GM12878 (cell line): ENCODE measurements around the gene TGFB2. TPM values are rescaled to one million over a fixed set of nuclear protein-coding genes. Genes with fewer than 3 reads are reported as not detected.

Experiments used
- ATAC-seq: fragments of 200-7000 bp; cut with Tn5 transposase; 3 replicates; pipeline ENCODE4 v1.9.1; 2020; ENCODE audit warnings: mild to moderate bottlenecking, moderate library complexity
- BruUV-seq: library from RNA; stranded (reverse); fragments of 400-500 nt; replicated peaks from 2 replicates; lab custom pipeline; 2021; lab: Mats Ljungman, UMichigan
- CTCF ChIA-PET: fragments of 300-600 bp; sonication (Branson Sonifier 250); formaldehyde crosslinking; extraction: SDS; loops from one replicate; lab custom pipeline; 2021; ENCODE audit warnings: inconsistent platforms; lab: Yijun Ruan, JAX
- POLR2A ChIA-PET: fragments of 350-600 bp; formaldehyde crosslinking; extraction: SDS; loops from one replicate; lab custom pipeline; 2021; ENCODE audit warnings: inconsistent platforms; lab: Charles Lee
- RAD21 ChIA-PET: fragments of 300-600 bp; sonication (Branson Sonifier 250); formaldehyde crosslinking; loops from one replicate; lab custom pipeline; 2023; ENCODE audit warnings: antibody characterized with exemption; ENCODE audit not compliant: unreplicated experiment; lab: Charles Lee
- SMC1A ChIA-PET: fragments of 300-600 bp; sonication (Branson Sonifier 250); formaldehyde crosslinking; loops from one replicate; lab custom pipeline; 2023; ENCODE audit not compliant: unreplicated experiment, uncharacterized antibody; lab: Charles Lee
- DNase-seq: peaks from one replicate; pipeline ENCODE4 v3.0.0-alpha.2; 2011; ENCODE audit warnings: low read depth, low spot score
- FAIRE-seq: peaks from 3 replicates; lab custom pipeline; 2011; peaks lifted over from hg19 to GRCh38; lab: Jason Lieb, UNC
- H2AFZ ChIP-seq: 2 replicates; pipeline ENCODE4 v1.6.0; 2011; ENCODE audit warnings: low read depth, low read length, control low read depth; ENCODE audit not compliant: control insufficient read depth
- H3K27ac ChIP-seq: 2 replicates; pipeline ENCODE4 v1.5.1; 2011; ENCODE audit warnings: control low read depth; ENCODE audit not compliant: control insufficient read depth, insufficient read depth
- H3K27me3 ChIP-seq, 2 experiments: replicated peaks in 1 of 2; 2 replicates each; pipeline versions ENCODE4 v1.6.0 to v1.6.1; 2011; ENCODE audit warnings: low read length in 1 of 2; ENCODE audit not compliant: control insufficient read depth in 2 of 2, insufficient read depth in 2 of 2
- H3K36me3 ChIP-seq, 2 experiments: 2 replicates each; pipeline ENCODE4 v1.5.1; 2011; ENCODE audit warnings: low read length in 1 of 2; ENCODE audit not compliant: control insufficient read depth in 2 of 2, insufficient read depth in 2 of 2
- H3K4me1 ChIP-seq: 2 replicates; pipeline ENCODE4 v1.6.1; 2011; ENCODE audit warnings: mild to moderate bottlenecking, low read length, moderate library complexity, mixed read lengths; ENCODE audit not compliant: control insufficient read depth, insufficient read depth
- H3K4me2 ChIP-seq: 2 replicates; pipeline ENCODE4 v1.6.0; 2011; ENCODE audit warnings: control low read depth; ENCODE audit not compliant: control insufficient read depth, insufficient read depth
- H3K4me3 ChIP-seq: fragments of 200-600 bp; sonication (generic); 2 replicates; pipeline ENCODE4 v1.5.1; 2016
- H3K79me2 ChIP-seq: 2 replicates; pipeline ENCODE4 v1.6.0; 2011; ENCODE audit warnings: low read length; ENCODE audit not compliant: control insufficient read depth, insufficient read depth
- H3K9ac ChIP-seq: 2 replicates; pipeline ENCODE4 v1.8.0; 2011; ENCODE audit warnings: low read length, control low read depth, mixed read lengths; ENCODE audit not compliant: control insufficient read depth, insufficient read depth
- H3K9me3 ChIP-seq: replicated peaks from 3 replicates; pipeline ENCODE4 v1.5.1; 2011; ENCODE audit warnings: mild to moderate bottlenecking, low read length; ENCODE audit not compliant: control insufficient read depth, insufficient read depth
- H4K20me1 ChIP-seq: 2 replicates; pipeline ENCODE4 v1.6.0; 2011; ENCODE audit not compliant: control insufficient read depth, insufficient read depth
- CHD1 ChIP-seq: IDR thresholded peaks from 2 replicates; pipeline ENCODE4 v1.6.1; 2012; ENCODE audit warnings: low read depth, low read length, improper control_type of control experiment
- HDAC2 ChIP-seq: fragments of 200-600 bp; sonication (generic); IDR thresholded peaks from 2 replicates; pipeline ENCODE4 v1.6.1; 2017
- HDGF ChIP-seq: fragments of 450-650 bp; IDR thresholded peaks from 2 replicates; pipeline ENCODE4 v1.6.1; 2016; ENCODE audit warnings: antibody characterized with exemption
- NR2C1 ChIP-seq: fragments of 450-650 bp; IDR thresholded peaks from 2 replicates; pipeline ENCODE4 v1.6.1; 2017; ENCODE audit warnings: antibody characterized with exemption, mild to moderate bottlenecking, moderate library complexity
- NR2C2 ChIP-seq: IDR thresholded peaks from 2 replicates; pipeline ENCODE4 v1.6.1; 2011; ENCODE audit warnings: borderline replicate concordance, low read depth; ENCODE audit not compliant: control insufficient read depth, insufficient read length
- POLR2AphosphoS5 ChIP-seq: IDR thresholded peaks from 2 replicates; pipeline ENCODE4 v1.6.1; 2011; ENCODE audit warnings: mild to moderate bottlenecking, low read length, inconsistent platforms
- RFX5 ChIP-seq: IDR thresholded peaks from 2 replicates; pipeline ENCODE4 v1.6.1; 2011; ENCODE audit warnings: low read depth, low read length, improper control_type of control experiment
- WRNIP1 ChIP-seq: IDR thresholded peaks from 2 replicates; pipeline ENCODE4 v1.6.1; 2011; ENCODE audit warnings: low read depth, low read length, improper control_type of control experiment, borderline replicate concordance
- ZNF217 ChIP-seq: fragments of 450-650 bp; IDR thresholded peaks from 2 replicates; pipeline ENCODE4 v1.6.1; 2017; ENCODE audit warnings: antibody characterized with exemption, mild to moderate bottlenecking
- WGBS: methylation state at CpG from one replicate; pipeline ENCODE4 v1.1.6; 2016; ENCODE audit warnings: low lambda C conversion rate; ENCODE audit not compliant: insufficient replicate concordance, insufficient coverage; ENCODE audit errors: missing lambda C conversion rate; 5-methylcytosine and 5-hydroxymethylcytosine counted together
- in situ Hi-C: fragments of 300-500 bp; cut with MboI; formaldehyde crosslinking; loops from 9 replicates; pipeline ENCODE4 v1.14.3; 2018; ENCODE audit warnings: mixed read lengths
- intact Hi-C: fragments of 100-400 bp; cut with micrococcal nuclease; formaldehyde crosslinking; loops from one replicate; pipeline ENCODE4 v1.14.2; 2022; ENCODE audit not compliant: unreplicated experiment
- polyA plus RNA-seq, 11 experiments: library from polyadenylated mRNA; depleted of rRNA in 4 of 11; unstranded in 6 of 11; stranded (reverse) in 5 of 11; fragments of >200 nt; fragmentation: Nextera tagmentation in 4 of 11; fragmentation: Illumina TruSeq in 1 of 11; extraction: Ambion mirVana in 4 of 11; extraction: Trizol in 1 of 11; gene quantifications; 1 replicate in 1 of 11; 2 replicates in 10 of 11; pipeline versions ENCODE4 v1.2.1 to v1.2.3, GENCODE V29; 2011 to 2016; ENCODE audit warnings: inconsistent platforms in 2 of 11, missing spikeins in 2 of 11, low read depth in 1 of 11
- total RNA-seq, 4 experiments: library from RNA; depleted of rRNA in 3 of 4; stranded (reverse); fragments of >200 nt in 3 of 4; fragmentation: Illumina TruSeq in 1 of 4; extraction: Trizol in 1 of 4; gene quantifications; 2 replicates each; pipeline versions ENCODE4 v1.2.1 to v1.2.3, GENCODE V29; 2013 to 2021
- TF ChIP-seq, protein P1 (sequence below): IDR thresholded peaks from 2 replicates; pipeline ENCODE4 v1.6.1; 2011; ENCODE audit warnings: low read depth, mild to moderate bottlenecking, low read length, moderate library complexity, borderline replicate concordance; ENCODE audit errors: extremely low read depth
- TF ChIP-seq, protein P2 (sequence below): IDR thresholded peaks from 2 replicates; pipeline ENCODE4 v1.6.1; 2011; ENCODE audit warnings: low read depth, low read length, improper control_type of control experiment, borderline replicate concordance
- TF ChIP-seq, protein P3 (sequence below): fragments of 450-650 bp; IDR thresholded peaks from 2 replicates; pipeline ENCODE4 v1.6.1; 2016; ENCODE audit warnings: mild to moderate bottlenecking
- TF ChIP-seq, protein P4 (sequence below): fragments of 450-650 bp; IDR thresholded peaks from 2 replicates; pipeline ENCODE4 v1.6.1; 2017; ENCODE audit warnings: mild to moderate bottlenecking
- TF ChIP-seq, protein P5 (sequence below): fragments of 450-650 bp; IDR thresholded peaks from 2 replicates; pipeline ENCODE4 v1.6.1; 2014; ENCODE audit warnings: mild to moderate bottlenecking
- TF ChIP-seq, protein P6 (sequence below): IDR thresholded peaks from 2 replicates; pipeline ENCODE4 v1.6.1; 2011; ENCODE audit warnings: borderline replicate concordance, low read depth, mild to moderate bottlenecking, moderate library complexity, mixed read lengths, low read length; ENCODE audit not compliant: insufficient read depth; ENCODE audit errors: extremely low read length
- TF ChIP-seq, protein P7 (sequence below): IDR thresholded peaks from 2 replicates; pipeline ENCODE4 v1.6.1; 2012; ENCODE audit warnings: low read depth, low read length, improper control_type of control experiment

The TGFB2 gene
- total and polyA plus RNA-seq, 10 of the 15 experiments (the other 5 are each of a cell fraction or from before 2014, with no cell fraction given), result 0.03 to 0.11 (median 0.04) TPM; not detected in 6

DNA sequence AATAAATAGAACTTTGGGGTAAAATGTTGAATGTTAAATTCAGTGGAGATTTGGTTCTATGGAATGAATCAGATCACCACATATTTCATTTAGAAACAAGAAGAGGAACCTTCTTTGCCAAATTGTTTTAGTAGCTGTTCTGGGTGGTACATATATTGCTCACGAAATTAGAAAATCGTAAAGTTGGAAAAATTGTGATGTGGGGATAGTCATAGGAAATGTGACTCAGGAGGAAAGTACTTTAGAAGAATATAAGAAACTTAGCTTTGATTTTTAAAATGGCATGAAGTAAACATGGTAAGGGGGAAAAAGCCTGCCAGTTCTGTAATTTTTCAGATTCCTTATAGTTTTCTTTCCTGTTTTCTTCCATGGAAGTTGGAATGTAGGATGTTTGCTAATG is 32.6 kb upstream of the TGFB2 start:
- BruUV-seq, result no TSS peak

More for the DNA sequence above, 32.6 kb upstream of the TGFB2 start:
- ATAC-seq (no peak), DNase-seq (no peak)
- in situ Hi-C loops, result no loop called here
- no peaks in the 10 kb centered on the region for H3K4me1 ChIP-seq
- H3K9me3 ChIP-seq, result no peaks in the 10 kb centered on the region
- H2AFZ ChIP-seq, result no peak overlapping the region
- H3K9ac ChIP-seq, result no peak overlapping the region
- no peak overlapping the region for H3K27ac ChIP-seq
- H3K4me3 ChIP-seq, result no peak overlapping the region
- no peak overlapping the region for H3K4me2 ChIP-seq
- RAD21 ChIA-PET, result no interaction called here
- intact Hi-C loops, result no loop called here
- H3K79me2 ChIP-seq, result no peaks in the 10 kb centered on the region
- H3K27me3 ChIP-seq, result no peaks in the 10 kb centered on the region
- TF ChIP-seq HDAC2 (no peak), HDGF (no peak), WRNIP1 (no peak), ZNF217 (no peak), NR2C1 (no peak), NR2C2 (no peak), RFX5 (no peak), POLR2AphosphoS5 (no peak), CHD1 (no peak)
- TF ChIP-seq, protein P1, sequence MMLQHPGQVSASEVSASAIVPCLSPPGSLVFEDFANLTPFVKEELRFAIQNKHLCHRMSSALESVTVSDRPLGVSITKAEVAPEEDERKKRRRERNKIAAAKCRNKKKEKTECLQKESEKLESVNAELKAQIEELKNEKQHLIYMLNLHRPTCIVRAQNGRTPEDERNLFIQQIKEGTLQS, result no peak
- TF ChIP-seq, protein P2, sequence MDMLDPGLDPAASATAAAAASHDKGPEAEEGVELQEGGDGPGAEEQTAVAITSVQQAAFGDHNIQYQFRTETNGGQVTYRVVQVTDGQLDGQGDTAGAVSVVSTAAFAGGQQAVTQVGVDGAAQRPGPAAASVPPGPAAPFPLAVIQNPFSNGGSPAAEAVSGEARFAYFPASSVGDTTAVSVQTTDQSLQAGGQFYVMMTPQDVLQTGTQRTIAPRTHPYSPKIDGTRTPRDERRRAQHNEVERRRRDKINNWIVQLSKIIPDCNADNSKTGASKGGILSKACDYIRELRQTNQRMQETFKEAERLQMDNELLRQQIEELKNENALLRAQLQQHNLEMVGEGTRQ, result no peak
- TF ChIP-seq, protein P3, sequence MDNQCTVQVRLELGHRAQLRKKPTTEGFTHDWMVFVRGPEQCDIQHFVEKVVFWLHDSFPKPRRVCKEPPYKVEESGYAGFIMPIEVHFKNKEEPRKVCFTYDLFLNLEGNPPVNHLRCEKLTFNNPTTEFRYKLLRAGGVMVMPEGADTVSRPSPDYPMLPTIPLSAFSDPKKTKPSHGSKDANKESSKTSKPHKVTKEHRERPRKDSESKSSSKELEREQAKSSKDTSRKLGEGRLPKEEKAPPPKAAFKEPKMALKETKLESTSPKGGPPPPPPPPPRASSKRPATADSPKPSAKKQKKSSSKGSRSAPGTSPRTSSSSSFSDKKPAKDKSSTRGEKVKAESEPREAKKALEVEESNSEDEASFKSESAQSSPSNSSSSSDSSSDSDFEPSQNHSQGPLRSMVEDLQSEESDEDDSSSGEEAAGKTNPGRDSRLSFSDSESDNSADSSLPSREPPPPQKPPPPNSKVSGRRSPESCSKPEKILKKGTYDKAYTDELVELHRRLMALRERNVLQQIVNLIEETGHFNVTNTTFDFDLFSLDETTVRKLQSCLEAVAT, result no peak
- TF ChIP-seq, protein P4, sequence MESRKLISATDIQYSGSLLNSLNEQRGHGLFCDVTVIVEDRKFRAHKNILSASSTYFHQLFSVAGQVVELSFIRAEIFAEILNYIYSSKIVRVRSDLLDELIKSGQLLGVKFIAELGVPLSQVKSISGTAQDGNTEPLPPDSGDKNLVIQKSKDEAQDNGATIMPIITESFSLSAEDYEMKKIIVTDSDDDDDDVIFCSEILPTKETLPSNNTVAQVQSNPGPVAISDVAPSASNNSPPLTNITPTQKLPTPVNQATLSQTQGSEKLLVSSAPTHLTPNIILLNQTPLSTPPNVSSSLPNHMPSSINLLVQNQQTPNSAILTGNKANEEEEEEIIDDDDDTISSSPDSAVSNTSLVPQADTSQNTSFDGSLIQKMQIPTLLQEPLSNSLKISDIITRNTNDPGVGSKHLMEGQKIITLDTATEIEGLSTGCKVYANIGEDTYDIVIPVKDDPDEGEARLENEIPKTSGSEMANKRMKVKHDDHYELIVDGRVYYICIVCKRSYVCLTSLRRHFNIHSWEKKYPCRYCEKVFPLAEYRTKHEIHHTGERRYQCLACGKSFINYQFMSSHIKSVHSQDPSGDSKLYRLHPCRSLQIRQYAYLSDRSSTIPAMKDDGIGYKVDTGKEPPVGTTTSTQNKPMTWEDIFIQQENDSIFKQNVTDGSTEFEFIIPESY, result no peak
- TF ChIP-seq, protein P5, sequence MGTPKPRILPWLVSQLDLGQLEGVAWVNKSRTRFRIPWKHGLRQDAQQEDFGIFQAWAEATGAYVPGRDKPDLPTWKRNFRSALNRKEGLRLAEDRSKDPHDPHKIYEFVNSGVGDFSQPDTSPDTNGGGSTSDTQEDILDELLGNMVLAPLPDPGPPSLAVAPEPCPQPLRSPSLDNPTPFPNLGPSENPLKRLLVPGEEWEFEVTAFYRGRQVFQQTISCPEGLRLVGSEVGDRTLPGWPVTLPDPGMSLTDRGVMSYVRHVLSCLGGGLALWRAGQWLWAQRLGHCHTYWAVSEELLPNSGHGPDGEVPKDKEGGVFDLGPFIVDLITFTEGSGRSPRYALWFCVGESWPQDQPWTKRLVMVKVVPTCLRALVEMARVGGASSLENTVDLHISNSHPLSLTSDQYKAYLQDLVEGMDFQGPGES, result no peak
- TF ChIP-seq, protein P6, sequence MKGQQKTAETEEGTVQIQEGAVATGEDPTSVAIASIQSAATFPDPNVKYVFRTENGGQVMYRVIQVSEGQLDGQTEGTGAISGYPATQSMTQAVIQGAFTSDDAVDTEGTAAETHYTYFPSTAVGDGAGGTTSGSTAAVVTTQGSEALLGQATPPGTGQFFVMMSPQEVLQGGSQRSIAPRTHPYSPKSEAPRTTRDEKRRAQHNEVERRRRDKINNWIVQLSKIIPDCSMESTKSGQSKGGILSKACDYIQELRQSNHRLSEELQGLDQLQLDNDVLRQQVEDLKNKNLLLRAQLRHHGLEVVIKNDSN, result no peak
- TF ChIP-seq, protein P7, sequence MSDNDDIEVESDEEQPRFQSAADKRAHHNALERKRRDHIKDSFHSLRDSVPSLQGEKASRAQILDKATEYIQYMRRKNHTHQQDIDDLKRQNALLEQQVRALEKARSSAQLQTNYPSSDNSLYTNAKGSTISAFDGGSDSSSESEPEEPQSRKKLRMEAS, result no peak
- TF ChIP-seq, all 136 proteins: peak for 0
- ChIA-PET CTCF (interaction anchor here (1.7 kb wide), 1 partner anchor 9 kb away, joined by 5 read pairs; no protein-coding TSS in a partner anchor), POLR2A (no interaction called here), SMC1A (no interaction called here)
- 55% methylated on average over 2 of the region's 2 CpGs for WGBS
- FAIRE-seq, result no peak
- Histone ChIP-seq H4K20me1 (no peaks in the 10 kb centered on the region), H3K36me3 (peaks cover 0 to 3% of the 10 kb centered on the region in 2 experiments; a peak in 3 of 4 replicates)
